HepG2 (cell line): Measurements from ENCODE around the gene GRK6. TPM values are rescaled to one million over a fixed set of nuclear protein-coding genes. Genes with fewer than 3 reads are reported as not detected.

Source experiments
- ATF7-NPFF ChIP-seq: sonication (generic); formaldehyde crosslinking; IDR thresholded peaks from 2 replicates; pipeline ENCODE4 v1.8.1; 2023; ENCODE audit warnings: mild to moderate bottlenecking, low read depth, missing genetic modification reagents, moderate library complexity
- ESRRA ChIP-seq: sonication (generic); formaldehyde crosslinking; IDR thresholded peaks from 2 replicates; pipeline ENCODE4 v1.5.1; 2020; ENCODE audit warnings: mild to moderate bottlenecking, low read depth, missing genetic modification reagents
- FOXA3 ChIP-seq: IDR thresholded peaks from 2 replicates; pipeline ENCODE4 v1.6.1; 2016; ENCODE audit warnings: missing genetic modification reagents, missing compliant biosample characterization
- GABPB1 ChIP-seq: IDR thresholded peaks from 2 replicates; pipeline ENCODE4 v1.6.1; 2016; ENCODE audit warnings: mild to moderate bottlenecking, missing genetic modification reagents, moderate library complexity, missing compliant biosample characterization
- HOXA9 ChIP-seq: sonication (generic); formaldehyde crosslinking; IDR thresholded peaks from 2 replicates; pipeline ENCODE4 v1.8.1; 2022; ENCODE audit warnings: missing genetic modification reagents, mild to moderate bottlenecking, moderate library complexity, borderline replicate concordance
- IKZF5 ChIP-seq: IDR thresholded peaks from 2 replicates; pipeline ENCODE4 v1.6.1; 2018; ENCODE audit warnings: missing genetic modification reagents, mild to moderate bottlenecking, missing compliant biosample characterization
- NCOA2 ChIP-seq: sonication (generic); formaldehyde crosslinking; IDR thresholded peaks from 2 replicates; pipeline ENCODE4 v1.8.0; 2022; ENCODE audit warnings: inconsistent platforms
- PAF1 ChIP-seq: IDR thresholded peaks from 2 replicates; pipeline ENCODE4 v1.6.1; 2016; ENCODE audit warnings: missing genetic modification reagents, missing compliant biosample characterization
- PAXIP1 ChIP-seq: sonication (generic); formaldehyde crosslinking; conservative IDR thresholded peaks from 2 replicates; pipeline ENCODE4 v1.4.0; 2020; ENCODE audit warnings: mild to moderate bottlenecking, missing genetic modification reagents, moderate library complexity
- RAD21 ChIP-seq: fragments of 450-650 bp; formaldehyde crosslinking; IDR thresholded peaks from 2 replicates; pipeline ENCODE4 v1.5.0; 2020; ENCODE audit warnings: mild to moderate bottlenecking
- SOX13 ChIP-seq, 3 experiments: fragments of 450-650 bp in 1 of 3; sonication (generic) in 1 of 3; formaldehyde crosslinking in 1 of 3; IDR thresholded peaks in 2 of 3; conservative IDR thresholded peaks in 1 of 3; 2 replicates each; pipeline versions ENCODE4 v1.5.0 to v1.6.1; 2016 to 2020; ENCODE audit warnings: antibody characterized with exemption in 1 of 3, mild to moderate bottlenecking in 1 of 3, missing compliant biosample characterization in 1 of 3, missing genetic modification reagents in 1 of 3, moderate library complexity in 1 of 3
- ZBTB33 ChIP-seq: sonication (generic); formaldehyde crosslinking; IDR thresholded peaks from 2 replicates; pipeline ENCODE4 v1.4.0; 2020; ENCODE audit warnings: missing genetic modification reagents
- ZFAT ChIP-seq: sonication (generic); formaldehyde crosslinking; conservative IDR thresholded peaks from 2 replicates; pipeline ENCODE4 v1.8.1; 2023; ENCODE audit warnings: missing genetic modification reagents, inconsistent platforms
- ZMYM4 ChIP-seq: sonication (generic); formaldehyde crosslinking; IDR thresholded peaks from 2 replicates; pipeline ENCODE4 v1.8.1; 2023; ENCODE audit warnings: mild to moderate bottlenecking, missing genetic modification reagents
- ZNF30 ChIP-seq: sonication (generic); formaldehyde crosslinking; IDR thresholded peaks from 2 replicates; pipeline ENCODE4 v1.5.0; 2020; ENCODE audit warnings: mild to moderate bottlenecking, missing genetic modification reagents
- ZNF331 ChIP-seq: sonication (generic); formaldehyde crosslinking; IDR thresholded peaks from 2 replicates; pipeline ENCODE4 v1.4.0; 2020; ENCODE audit warnings: missing genetic modification reagents
- ZNF34 ChIP-seq: sonication (generic); formaldehyde crosslinking; IDR thresholded peaks from 2 replicates; pipeline ENCODE4 v1.4.0; 2020; ENCODE audit warnings: mild to moderate bottlenecking, missing genetic modification reagents, borderline replicate concordance
- ZNF564 ChIP-seq: sonication (generic); formaldehyde crosslinking; IDR thresholded peaks from 2 replicates; pipeline ENCODE4 v1.8.1; 2023; ENCODE audit warnings: mild to moderate bottlenecking, missing genetic modification reagents
- ZNF577 ChIP-seq: sonication (generic); formaldehyde crosslinking; IDR thresholded peaks from 2 replicates; pipeline ENCODE4 v1.4.0; 2020; ENCODE audit warnings: mild to moderate bottlenecking, low read depth, missing genetic modification reagents, borderline replicate concordance
- ZNF614 ChIP-seq: IDR thresholded peaks from 2 replicates; pipeline ENCODE4 v1.6.1; 2018; ENCODE audit warnings: missing biosample characterization, missing genetic modification reagents, inconsistent platforms, borderline replicate concordance
- ZNF879 ChIP-seq: sonication (generic); formaldehyde crosslinking; IDR thresholded peaks from 2 replicates; pipeline ENCODE4 v1.8.1; 2023; ENCODE audit warnings: missing genetic modification reagents
- polyA plus RNA-seq, 8 experiments: library from polyadenylated mRNA; depleted of rRNA in 3 of 8; stranded (reverse) in 7 of 8; unstranded in 1 of 8; fragments of >200 nt; fragmentation: Illumina TruSeq in 4 of 8; extraction: Trizol in 4 of 8; gene quantifications; 2 replicates each; pipeline versions ENCODE4 v1.2.1 to v1.2.3, GENCODE V29; 2011 to 2016; ENCODE audit warnings: low read depth in 4 of 8, missing spikeins in 1 of 8, mixed read lengths in 1 of 8; ENCODE audit not compliant: insufficient read depth in 1 of 8
- total RNA-seq, 5 experiments: library from RNA; depleted of rRNA; stranded (reverse); fragments of >200 nt; fragmentation: Illumina TruSeq; extraction: Trizol; gene quantifications; 2 replicates each; pipeline ENCODE4 v1.2.3, GENCODE V29; 2016; ENCODE audit warnings: low read depth in 1 of 5
- TF ChIP-seq, protein P1 (sequence below): sonication (generic); formaldehyde crosslinking; IDR thresholded peaks from 2 replicates; pipeline ENCODE4 v1.4.0; 2020; ENCODE audit warnings: missing genetic modification reagents, low read depth, mild to moderate bottlenecking, borderline replicate concordance

Gene GRK6
- total and polyA plus RNA-seq, 2 of the 13 experiments (the other 11 are each of a cell fraction or from before 2014, with no cell fraction given), result 13.2 to 19.9 TPM

DNA sequence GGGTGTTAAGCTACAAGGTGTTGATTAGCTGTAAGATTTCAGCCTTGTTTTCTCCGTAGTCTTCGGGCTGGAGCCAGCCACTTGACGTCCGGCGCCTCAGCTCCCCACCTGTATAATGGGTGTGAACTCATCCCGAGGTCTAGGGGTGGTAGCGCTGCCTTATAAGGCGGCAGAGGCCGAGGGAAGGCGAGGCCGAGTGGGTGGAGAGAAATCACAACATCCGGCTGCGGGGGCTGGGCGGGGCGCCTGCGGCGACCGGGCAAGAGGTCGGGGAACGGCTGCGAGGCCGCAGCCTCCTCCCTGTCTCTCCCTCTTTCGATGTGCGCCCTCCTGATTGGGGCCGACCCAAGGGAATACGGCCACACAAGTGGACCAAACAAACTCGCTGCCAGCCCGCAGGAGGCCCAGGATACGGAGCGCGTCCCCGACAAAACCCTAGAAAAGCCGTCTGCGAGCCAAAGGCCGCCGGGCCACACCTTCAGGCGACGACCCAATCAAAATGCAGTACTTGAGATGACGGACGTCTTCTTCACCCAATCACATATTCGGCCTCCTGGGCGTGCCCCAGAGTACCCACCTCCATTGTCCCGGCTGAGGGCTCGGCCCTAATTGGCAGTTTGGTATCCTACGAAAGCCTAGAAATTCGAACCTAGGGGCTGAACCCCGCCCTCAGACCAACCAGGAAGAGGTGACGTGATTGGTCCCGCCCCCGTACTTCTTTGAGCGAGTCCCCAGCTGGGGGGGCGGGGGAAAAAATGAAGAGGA is 493 bp upstream of the GRK6 start (continued):
- TF ChIP-seq ZNF577 (CRISPR knock-in tag) (no peak), ZMYM4 (CRISPR knock-in tag) (peak; percentile 53), ZNF614 (CRISPR knock-in tag) (no peak), ZNF879 (CRISPR knock-in tag) (no peak), PAF1 (no peak), ZNF30 (CRISPR knock-in tag) (peak; percentile 89; the same call in 1 of the 2 replicates), ZNF331 (CRISPR knock-in tag) (peak; percentile 43), ZNF564 (CRISPR knock-in tag) (no peak), ATF7-NPFF (CRISPR knock-in tag) (no peak), SOX13 (IDR thresholded peaks at IDR 0.05) (no peak), SOX13 (CRISPR knock-in tag; conservative IDR thresholded peaks at IDR 0.05 in 1 of 2, IDR thresholded peaks at IDR 0.05 in 1 of 2) (no peak; a peak in 2 of 4 replicates), ZNF34 (CRISPR knock-in tag) (no peak), GABPB1 (peak; percentile 91), ZBTB33 (CRISPR knock-in tag) (no peak), FOXA3 (CRISPR knock-in tag) (no peak), PAXIP1 (CRISPR knock-in tag) (no peak; the same call in none of the 2 replicates), NCOA2 (CRISPR knock-in tag) (0 out of 2 replicates have a peak, but pooled peaks have one; percentile 22), HOXA9 (CRISPR knock-in tag) (peak; percentile 14; the same call in 1 of the 2 replicates), IKZF5 (0 out of 2 replicates have a peak, but pooled peaks have one; percentile 31), ZFAT (CRISPR knock-in tag) (no peak), RAD21 (CRISPR knock-in tag) (peak; percentile 45; the same call in 1 of the 2 replicates), ESRRA (no peak)
- TF ChIP-seq, protein P1, sequence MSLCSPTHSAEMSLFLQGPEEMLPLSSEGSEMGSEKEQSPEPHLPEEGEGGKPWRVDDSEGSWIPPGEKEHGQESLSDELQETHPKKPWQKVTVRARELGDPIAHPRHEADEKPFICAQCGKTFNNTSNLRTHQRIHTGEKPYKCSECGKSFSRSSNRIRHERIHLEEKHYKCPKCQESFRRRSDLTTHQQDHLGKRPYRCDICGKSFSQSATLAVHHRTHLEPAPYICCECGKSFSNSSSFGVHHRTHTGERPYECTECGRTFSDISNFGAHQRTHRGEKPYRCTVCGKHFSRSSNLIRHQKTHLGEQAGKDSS (CRISPR knock-in tag), result peak; percentile 55; the same call in 1 of the 2 replicates
